Suprapubic skin (tissue), 4 donors: ENCODE results near the gene SNX9. TPM values are rescaled to one million over a fixed set of nuclear protein-coding genes. Genes with fewer than 3 reads are reported as not detected.
"Not testable (repeated sequence)": the region's sequence is repeated elsewhere in the genome, so short reads cannot be mapped to it uniquely, and the experiment has no call there.

Experiments
- DNase-seq, 2 donors: peaks; one replicate each; pipeline ENCODE4 v3.0.0-alpha.2; 2019; ENCODE audit warnings: low spot score in 2 of 2
- H3K27ac ChIP-seq: fragments of 200-600 bp; sonication (generic); one replicate; pipeline ENCODE4 v1.5.1; 2019
- H3K27me3 ChIP-seq: fragments of 200-600 bp; sonication (generic); one replicate; pipeline ENCODE4 v1.5.1; 2019
- H3K36me3 ChIP-seq: fragments of 200-600 bp; sonication (generic); one replicate; pipeline ENCODE4 v1.5.1; 2019
- H3K4me1 ChIP-seq: fragments of 200-600 bp; sonication (generic); one replicate; pipeline ENCODE4 v1.5.1; 2019
- H3K4me3 ChIP-seq: fragments of 200-600 bp; sonication (generic); one replicate; pipeline ENCODE4 v1.5.1; 2019; ENCODE audit warnings: mild to moderate bottlenecking
- H3K9me3 ChIP-seq: fragments of 200-600 bp; sonication (generic); one replicate; pipeline ENCODE4 v1.5.1; 2019
- CTCF ChIP-seq, 2 donors: fragments of 200-600 bp in 1 of 2; fragments of 450-650 bp in 1 of 2; sonication (generic) in 1 of 2; IDR thresholded peaks; one replicate each; pipeline ENCODE4 v1.5.1; 2016 to 2019; ENCODE audit warnings: antibody characterized with exemption in 2 of 2, mild to moderate bottlenecking in 1 of 2, moderate library complexity in 1 of 2
- EP300 ChIP-seq: sonication (generic); formaldehyde crosslinking; IDR thresholded peaks from one replicate; pipeline ENCODE4 v1.6.1; 2017; ENCODE audit warnings: antibody characterized with exemption
- POLR2A ChIP-seq, 2 donors: fragments of 450-650 bp; IDR thresholded peaks; one replicate each; pipeline ENCODE4 v1.6.1; 2017; ENCODE audit warnings: antibody characterized with exemption in 2 of 2, mild to moderate bottlenecking in 2 of 2, moderate library complexity in 2 of 2
- POLR2AphosphoS5 ChIP-seq, 3 donors: sonication (generic); formaldehyde crosslinking; IDR thresholded peaks; one replicate each; pipeline ENCODE4 v1.6.1; 2017; ENCODE audit warnings: antibody characterized with exemption in 3 of 3
- WGBS: methylation state at CpG from one replicate; pipeline ENCODE4 v1.1.5; 2018; 5-methylcytosine and 5-hydroxymethylcytosine counted together
- total RNA-seq, 4 donors: library from RNA; depleted of rRNA; stranded (reverse); fragments of >200 nt; gene quantifications; one replicate each; pipeline ENCODE4 v1.1.0, GENCODE V29; 2016

The SNX9 gene
- total RNA-seq, 4 donors from 2014 or later: 30.4 to 44.2 (median 35.8) TPM

DNA sequence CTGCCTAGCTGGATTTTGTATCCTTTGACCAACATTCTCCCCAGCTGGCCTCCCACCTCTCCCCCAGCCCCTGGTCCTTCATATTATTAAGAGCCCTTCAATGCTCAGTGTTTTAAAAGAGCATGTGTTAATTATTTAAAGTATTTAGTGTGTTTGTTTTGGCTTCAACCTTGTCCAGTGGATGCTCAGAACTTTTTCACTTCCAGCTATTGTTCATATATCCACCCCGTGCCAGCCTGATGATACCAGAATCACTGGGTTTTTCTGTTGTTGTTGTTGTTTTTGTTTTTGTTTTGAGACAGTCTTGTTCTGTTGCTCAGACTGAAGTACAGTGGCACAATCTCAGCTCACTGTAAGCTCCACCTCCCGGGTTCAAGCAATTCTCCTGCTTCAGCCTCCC lies 30.4 kb upstream of the SNX9 start:
- no peaks in the 10 kb centered on the region for H3K9me3 ChIP-seq
- TF ChIP-seq CTCF (IDR thresholded peaks at IDR 0.05): no peak
- TF ChIP-seq EP300: no peak
- no peak for TF ChIP-seq POLR2AphosphoS5 (IDR thresholded peaks at IDR 0.05)
- TF ChIP-seq POLR2A (IDR thresholded peaks at IDR 0.05): no peak
- H3K36me3 ChIP-seq: no peaks in the 10 kb centered on the region
- H3K27me3 ChIP-seq: no peaks in the 10 kb centered on the region
- no peak for DNase-seq
- WGBS: 71% methylated on average over 2 of the region's 2 CpGs
- no peak overlapping the region for H3K27ac ChIP-seq
- peaks cover 2% of the 10 kb centered on the region for H3K4me1 ChIP-seq
- H3K4me3 ChIP-seq: no peak overlapping the region

GRCh38 chr6:157794012-157794411 lies 29.0 kb upstream of the SNX9 start:
- WGBS: 91% methylated on average over 5 of the region's 5 CpGs
- H3K27me3 ChIP-seq, DNase-seq, H3K4me3 ChIP-seq, H3K27ac ChIP-seq, H3K9me3 ChIP-seq, H3K36me3 ChIP-seq, H3K4me1 ChIP-seq: not testable (repeated sequence)

DNA sequence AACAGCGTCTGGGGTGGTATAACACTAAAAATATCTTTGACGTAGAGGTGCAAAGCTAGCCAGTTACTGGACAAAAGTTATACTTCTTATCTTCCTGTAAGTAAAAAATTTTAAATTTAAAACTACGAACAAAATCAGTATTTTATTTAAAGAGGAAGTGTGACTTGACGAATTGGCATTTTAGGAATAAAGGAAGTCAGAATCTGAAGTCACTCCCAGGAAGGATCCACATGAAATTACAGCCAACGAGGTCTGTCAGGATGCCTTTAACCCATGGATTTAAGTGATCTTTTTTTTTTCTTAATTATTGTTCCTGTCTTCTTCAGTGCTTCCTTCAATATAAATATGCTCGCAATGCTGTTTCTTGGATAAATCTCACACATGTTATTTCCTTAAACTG lies 27.2 kb upstream of the SNX9 start:
- Histone ChIP-seq H3K4me1 (no peaks in the 10 kb centered on the region), H3K36me3 (no peaks in the 10 kb centered on the region), H3K4me3 (no peak overlapping the region), H3K27me3 (no peaks in the 10 kb centered on the region), H3K27ac (no peak overlapping the region), H3K9me3 (no peaks in the 10 kb centered on the region)
- TF ChIP-seq EP300 (no peak), POLR2A (IDR thresholded peaks at IDR 0.05) (no peak), POLR2AphosphoS5 (IDR thresholded peaks at IDR 0.05) (no peak), CTCF (IDR thresholded peaks at IDR 0.05) (no peak)
- 79% methylated on average over 6 of the region's 6 CpGs for WGBS
- no peak for DNase-seq

GRCh38 chr6:157798851-157799250 lies 24.2 kb upstream of the SNX9 start:
- WGBS: 83% methylated on average over 6 of the region's 6 CpGs

GRCh38 chr6:157799561-157799960 lies 23.5 kb upstream of the SNX9 start:
- not testable (repeated sequence) for H3K4me1 ChIP-seq, H3K27ac ChIP-seq, H3K36me3 ChIP-seq, H3K27me3 ChIP-seq, H3K9me3 ChIP-seq, DNase-seq, H3K4me3 ChIP-seq
- WGBS: 90% methylated on average over 3 of the region's 3 CpGs

More at GRCh38 chr6:157798851-157799250, 24.2 kb upstream of the SNX9 start:
- Histone ChIP-seq H3K27ac (no peak overlapping the region), H3K4me3 (no peak overlapping the region), H3K36me3 (no peaks in the 10 kb centered on the region), H3K4me1 (no peaks in the 10 kb centered on the region), H3K27me3 (no peaks in the 10 kb centered on the region), H3K9me3 (no peaks in the 10 kb centered on the region)
- TF ChIP-seq EP300 (no peak), CTCF (IDR thresholded peaks at IDR 0.05) (no peak), POLR2A (IDR thresholded peaks at IDR 0.05) (no peak), POLR2AphosphoS5 (IDR thresholded peaks at IDR 0.05) (no peak)
- DNase-seq: no peak

- no peaks in the 10 kb centered on the region for H3K4me1 ChIP-seq
- H3K27ac ChIP-seq: no peak overlapping the region
- TF ChIP-seq POLR2AphosphoS5 (IDR thresholded peaks at IDR 0.05): no peak
- TF ChIP-seq EP300: no peak
- TF ChIP-seq CTCF (IDR thresholded peaks at IDR 0.05): no peak
- no peak for TF ChIP-seq POLR2A (IDR thresholded peaks at IDR 0.05)
- H3K36me3 ChIP-seq: no peaks in the 10 kb centered on the region
- no peaks in the 10 kb centered on the region for H3K27me3 ChIP-seq
- DNase-seq: no peak
- H3K9me3 ChIP-seq: no peaks in the 10 kb centered on the region
- 83% methylated on average over 6 of the region's 6 CpGs for WGBS
- H3K4me3 ChIP-seq: no peak overlapping the region
These were observed 22.4 kb upstream of the SNX9 start for GRCh38 chr6:157800420-157801237.
